Colonic mucosa (tissue), 4 donors: Measurements from ENCODE around the gene DTWD1. TPM values are rescaled to one million over a fixed set of nuclear protein-coding genes. Genes with fewer than 3 reads are reported as not detected.
"Not testable (repeated sequence)": the region's sequence is repeated elsewhere in the genome, so short reads cannot be mapped to it uniquely, and the experiment has no call there.

Experiments
- DNase-seq: peaks from one replicate; pipeline ENCODE4 v3.0.0-alpha.2; 2020
- H3K27ac ChIP-seq: fragments of 200-600 bp; one replicate; pipeline ENCODE4 v1.8.0; 2021
- H3K27me3 ChIP-seq: fragments of 200-600 bp; one replicate; pipeline ENCODE4 v1.8.0; 2021
- H3K36me3 ChIP-seq: fragments of 200-600 bp; one replicate; pipeline ENCODE4 v1.8.0; 2021
- H3K4me1 ChIP-seq: fragments of 200-600 bp; one replicate; pipeline ENCODE4 v1.8.0; 2021; ENCODE audit warnings: mild to moderate bottlenecking
- H3K4me3 ChIP-seq: fragments of 200-600 bp; one replicate; pipeline ENCODE4 v1.8.0; 2021
- H3K9ac ChIP-seq, 2 donors: one replicate each; pipeline ENCODE4 v1.7.0; 2013; ENCODE audit warnings: control low read depth in 2 of 2, low read depth in 2 of 2, low read length in 2 of 2
- H3K9me3 ChIP-seq: fragments of 200-600 bp; one replicate; pipeline ENCODE4 v1.8.0; 2021
- CTCF ChIP-seq: fragments of 200-600 bp; IDR thresholded peaks from one replicate; pipeline ENCODE4 v1.8.0; 2022; ENCODE audit warnings: antibody characterized with exemption, mild to moderate bottlenecking
- intact Hi-C: fragments of 100-400 bp; cut with DNase I; formaldehyde crosslinking; loops from one replicate; pipeline ENCODE4 v1.14.1; 2022
- total RNA-seq, 2 donors: library from RNA; stranded (reverse); fragmentation: NEBNext Ultra II Directional in 1 of 2; extraction: Animal tissue kit (Norgen Biotek cat#: 25700) in 1 of 2; gene quantifications; one replicate each; pipeline ENCODE4 v1.2.1, GENCODE V29; 2021
- donor health status: healthy.
- donor health status: DM: no; HTN: no; CAD: no.
- donor health status: DM: no; HTN: no; CAD: no.

Gene DTWD1
- total RNA-seq, 2 donors from 2014 or later: 18.4 to 18.7 TPM

- no peaks in the 10 kb centered on the region for H3K9me3 ChIP-seq
- no peaks in the 10 kb centered on the region for H3K4me1 ChIP-seq
- H3K27ac ChIP-seq: no peak overlapping the region
- no peak overlapping the region for H3K9ac ChIP-seq
- no peak for TF ChIP-seq CTCF
- DNase-seq: no peak
- no peaks in the 10 kb centered on the region for H3K36me3 ChIP-seq
- H3K4me3 ChIP-seq: no peak overlapping the region
- H3K27me3 ChIP-seq: no peaks in the 10 kb centered on the region
- intact Hi-C loops: no loop called here
These were observed 26.0 kb downstream of the DTWD1 start for GRCh38 chr15:49646891-49647290.

DNA sequence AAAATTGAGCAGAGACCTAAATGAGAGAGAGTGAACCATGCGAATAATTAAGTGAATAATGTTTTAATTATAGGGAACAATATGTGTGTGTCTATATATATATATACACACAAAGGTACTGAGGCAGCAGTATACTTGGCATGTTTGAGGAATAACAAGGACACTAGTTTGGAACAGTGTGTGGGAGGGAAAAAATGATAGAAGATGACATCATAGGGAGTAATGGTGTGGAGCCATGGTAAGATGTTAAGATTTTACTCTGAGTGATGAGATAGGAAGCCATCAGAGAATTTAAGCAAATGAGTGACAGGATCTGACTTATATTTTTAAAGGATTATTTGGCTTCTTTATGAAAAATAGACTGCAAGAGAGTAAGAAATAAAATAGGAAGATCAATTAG lies 29.1 kb downstream of the DTWD1 start:
- Histone ChIP-seq H3K36me3 (no peaks in the 10 kb centered on the region), H3K4me1 (no peaks in the 10 kb centered on the region), H3K27ac (no peak overlapping the region), H3K9me3 (no peaks in the 10 kb centered on the region), H3K27me3 (no peaks in the 10 kb centered on the region), H3K4me3 (no peak overlapping the region), H3K9ac (no peak overlapping the region)
- no peak for DNase-seq
- TF ChIP-seq CTCF: no peak
- intact Hi-C loops: no loop called here

DNA sequence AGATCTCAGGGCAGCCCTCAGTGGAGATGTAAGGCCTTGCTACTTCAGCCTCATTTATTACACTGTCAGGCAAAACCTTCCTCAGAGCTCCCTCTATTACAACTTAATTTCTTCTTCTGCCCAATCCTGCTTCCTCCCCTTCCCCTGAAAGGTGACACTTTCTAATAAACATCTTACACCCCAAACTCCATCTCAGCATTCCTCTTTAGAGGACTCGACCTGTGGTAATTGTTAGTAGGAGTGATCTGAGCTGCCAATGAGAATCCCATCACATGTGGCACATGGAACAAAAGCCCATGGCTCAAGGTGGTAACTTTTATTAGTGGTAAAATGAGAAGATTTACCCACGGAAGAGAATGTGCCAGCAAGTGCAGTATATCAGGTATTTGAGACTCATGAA lies 29.8 kb downstream of the DTWD1 start:
- Histone ChIP-seq H3K4me3 (no peak overlapping the region), H3K9me3 (no peaks in the 10 kb centered on the region), H3K36me3 (no peaks in the 10 kb centered on the region), H3K4me1 (no peaks in the 10 kb centered on the region), H3K9ac (no peak overlapping the region), H3K27me3 (no peaks in the 10 kb centered on the region), H3K27ac (no peak overlapping the region)
- intact Hi-C loops: no loop called here
- no peak for TF ChIP-seq CTCF
- no peak for DNase-seq

DNA sequence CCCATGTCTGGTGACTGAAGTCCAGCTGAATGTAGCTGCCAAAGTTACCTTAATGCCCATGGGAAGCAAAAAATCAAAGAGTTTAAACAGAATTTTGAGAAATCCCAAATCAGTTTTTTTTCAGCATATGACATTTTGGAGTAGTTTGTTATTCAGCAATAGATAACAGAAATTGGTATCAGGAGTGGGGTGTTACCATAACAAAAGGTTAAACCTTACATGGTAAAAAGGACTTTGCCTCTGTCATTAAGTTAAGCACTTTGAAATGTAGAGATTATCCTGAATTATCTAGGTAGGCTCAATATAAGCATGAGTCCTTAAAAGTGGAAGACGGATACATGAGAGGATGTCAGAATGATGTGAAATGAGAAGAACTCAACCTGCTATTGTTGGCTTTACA lies 32.1 kb downstream of the DTWD1 start:
- DNase-seq: no peak
- TF ChIP-seq CTCF: no peak
- H3K9ac ChIP-seq: no peak overlapping the region
- no peak overlapping the region for H3K27ac ChIP-seq
- no peaks in the 10 kb centered on the region for H3K27me3 ChIP-seq
- no peak overlapping the region for H3K4me3 ChIP-seq
- no peaks in the 10 kb centered on the region for H3K4me1 ChIP-seq
- intact Hi-C loops: no loop called here
- H3K9me3 ChIP-seq: no peaks in the 10 kb centered on the region
- no peaks in the 10 kb centered on the region for H3K36me3 ChIP-seq

DNA sequence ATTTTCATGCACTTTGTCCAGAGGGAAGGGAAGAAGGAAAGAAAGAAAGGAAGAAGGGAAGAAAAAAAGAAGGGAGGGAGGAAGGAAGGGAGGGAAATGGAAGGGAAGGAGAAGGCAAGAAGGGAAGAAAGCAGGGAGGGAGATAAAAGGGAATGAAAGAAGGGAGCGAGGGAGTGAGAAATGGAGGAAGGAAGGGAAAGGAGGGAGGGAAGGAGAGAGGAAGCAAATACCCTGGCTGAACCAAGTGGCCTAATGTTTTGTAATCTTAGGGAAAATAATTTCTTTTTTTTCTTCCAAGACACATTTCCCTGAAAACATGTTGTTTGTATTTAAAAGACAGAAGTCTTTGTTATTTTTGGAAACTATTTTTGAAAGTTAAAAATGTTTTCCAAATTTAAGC lies 35.9 kb downstream of the DTWD1 start:
- Histone ChIP-seq H3K9me3 (no peaks in the 10 kb centered on the region), H3K27ac (no peak overlapping the region), H3K4me3 (no peak overlapping the region), H3K36me3 (no peaks in the 10 kb centered on the region), H3K27me3 (no peaks in the 10 kb centered on the region), H3K9ac (no peak overlapping the region), H3K4me1 (no peaks in the 10 kb centered on the region)
- intact Hi-C loops: no loop called here
- DNase-seq: no peak
- TF ChIP-seq CTCF: no peak

DNA sequence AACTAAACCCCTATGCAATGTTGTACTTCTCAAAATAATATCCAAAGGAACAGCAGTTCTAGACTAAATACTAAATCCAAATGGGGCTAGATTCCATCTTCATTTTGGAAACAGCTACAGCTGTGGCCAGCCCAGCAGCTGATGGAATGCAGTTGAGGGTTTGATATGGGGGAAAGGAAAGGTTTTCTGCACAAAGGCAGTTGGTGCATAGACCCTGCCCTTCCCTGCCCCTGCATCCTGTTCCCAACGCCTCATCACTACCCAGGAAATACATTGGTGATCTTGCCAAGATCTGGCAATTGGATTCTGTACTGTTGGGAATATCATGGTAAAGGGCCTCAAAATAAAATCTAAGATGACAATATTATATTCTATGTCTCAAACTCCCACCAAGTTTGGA lies 43.9 kb downstream of the DTWD1 start:
- DNase-seq: no peak
- Histone ChIP-seq H3K27ac (no peak overlapping the region), H3K27me3 (no peaks in the 10 kb centered on the region), H3K4me3 (no peak overlapping the region), H3K9ac (no peak overlapping the region), H3K4me1 (no peaks in the 10 kb centered on the region), H3K36me3 (no peaks in the 10 kb centered on the region), H3K9me3 (no peaks in the 10 kb centered on the region)
- no peak for TF ChIP-seq CTCF
- intact Hi-C loops: no loop called here

GRCh38 chr15:49666486-49666885 lies 45.6 kb downstream of the DTWD1 start:
- H3K36me3 ChIP-seq, H3K4me3 ChIP-seq, H3K9me3 ChIP-seq, H3K4me1 ChIP-seq, H3K27ac ChIP-seq, H3K9ac ChIP-seq, intact Hi-C loops, DNase-seq, H3K27me3 ChIP-seq: not testable (repeated sequence)
